UCSD-AML1 (cell line): Measurements from ENCODE around the gene RPL13A.

Source experiments
- DNase-seq: peaks from one replicate; lab custom pipeline; 2025; ENCODE audit not compliant: unreplicated experiment; lab: John Stamatoyannopoulos, UW

RPL13A gene

DNA sequence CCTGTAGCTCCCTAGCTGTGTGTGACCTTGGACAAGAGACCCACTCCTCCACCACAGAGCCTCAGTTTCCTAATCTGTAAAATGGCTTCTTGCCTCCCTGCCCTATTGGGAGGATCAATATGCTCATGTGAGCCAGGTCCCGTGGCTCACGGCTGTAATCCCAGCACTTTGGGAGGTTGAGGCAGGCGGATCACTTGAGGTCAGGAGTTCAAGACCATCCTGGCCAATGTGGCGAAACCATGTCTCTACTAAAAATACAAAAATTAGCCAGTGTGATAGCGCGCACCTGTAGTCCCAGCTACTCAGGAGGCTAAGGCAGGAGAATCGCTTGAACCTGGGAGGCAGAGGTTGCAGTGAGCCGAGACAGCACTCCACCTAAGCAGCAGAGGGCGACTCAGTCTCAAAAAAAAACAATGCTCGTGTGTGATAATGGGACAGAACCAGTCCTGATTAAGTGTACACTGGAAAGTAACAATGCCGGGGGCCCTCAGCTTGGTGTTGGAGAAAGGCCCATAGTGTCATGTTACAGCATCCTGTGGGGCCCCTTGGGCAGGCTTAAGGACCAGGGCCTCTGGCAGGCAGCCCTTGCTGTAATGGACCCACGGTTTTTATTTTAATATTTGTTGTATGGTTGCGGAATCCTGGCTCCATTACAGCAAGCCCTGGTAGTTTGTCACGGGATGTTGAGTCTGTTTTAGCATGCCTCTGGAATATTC lies 15.6 kb downstream of the RPL13A start:
- DNase-seq, result peak; percentile 28

DNA sequence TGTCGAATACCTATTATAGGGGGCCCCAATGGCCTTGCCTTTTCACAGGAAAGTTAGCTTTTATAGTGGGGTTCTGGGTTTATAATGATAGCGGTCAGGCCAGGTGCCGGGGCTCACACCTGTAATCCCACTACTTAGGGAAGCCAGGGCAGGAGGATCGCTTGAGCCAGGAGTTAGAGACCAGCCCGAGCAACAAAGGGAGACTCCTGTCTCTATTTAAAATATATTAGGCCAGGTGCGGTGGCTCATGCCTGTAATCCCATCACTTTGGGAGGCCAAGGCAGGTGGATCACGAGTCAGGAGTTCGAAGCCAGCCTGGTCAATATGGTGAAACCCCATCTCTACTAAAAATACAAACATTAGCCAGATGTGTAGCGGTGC lies 16.2 kb downstream of the RPL13A start:
- no peak for DNase-seq

DNA sequence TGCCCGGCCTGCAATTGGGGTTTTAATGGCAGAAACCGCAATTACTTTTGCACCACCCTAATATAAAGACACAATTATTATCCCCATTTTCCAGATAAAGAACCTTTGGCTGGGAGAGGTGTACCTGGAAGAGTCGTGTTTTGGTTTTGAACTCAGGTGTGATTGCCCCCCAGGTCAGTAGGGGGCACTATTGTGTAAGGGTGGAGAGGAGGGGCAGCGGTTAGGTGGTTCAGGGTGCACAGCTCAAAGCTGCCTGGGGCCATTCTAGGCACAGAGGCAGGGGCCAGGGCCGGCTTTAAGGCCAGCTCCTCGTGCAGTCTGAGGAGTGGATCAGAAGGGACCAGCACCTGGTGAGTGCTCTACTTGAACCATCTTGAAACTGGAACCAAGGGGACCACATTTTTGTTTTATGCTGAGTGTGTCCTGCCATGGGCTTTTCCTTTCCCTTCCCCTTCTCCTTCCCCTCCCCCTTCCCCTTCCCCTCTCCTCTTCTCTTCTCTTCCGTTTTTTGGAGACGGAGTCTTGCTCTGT lies 19.2 kb downstream of the RPL13A start:
- peak; percentile 71 for DNase-seq

DNA sequence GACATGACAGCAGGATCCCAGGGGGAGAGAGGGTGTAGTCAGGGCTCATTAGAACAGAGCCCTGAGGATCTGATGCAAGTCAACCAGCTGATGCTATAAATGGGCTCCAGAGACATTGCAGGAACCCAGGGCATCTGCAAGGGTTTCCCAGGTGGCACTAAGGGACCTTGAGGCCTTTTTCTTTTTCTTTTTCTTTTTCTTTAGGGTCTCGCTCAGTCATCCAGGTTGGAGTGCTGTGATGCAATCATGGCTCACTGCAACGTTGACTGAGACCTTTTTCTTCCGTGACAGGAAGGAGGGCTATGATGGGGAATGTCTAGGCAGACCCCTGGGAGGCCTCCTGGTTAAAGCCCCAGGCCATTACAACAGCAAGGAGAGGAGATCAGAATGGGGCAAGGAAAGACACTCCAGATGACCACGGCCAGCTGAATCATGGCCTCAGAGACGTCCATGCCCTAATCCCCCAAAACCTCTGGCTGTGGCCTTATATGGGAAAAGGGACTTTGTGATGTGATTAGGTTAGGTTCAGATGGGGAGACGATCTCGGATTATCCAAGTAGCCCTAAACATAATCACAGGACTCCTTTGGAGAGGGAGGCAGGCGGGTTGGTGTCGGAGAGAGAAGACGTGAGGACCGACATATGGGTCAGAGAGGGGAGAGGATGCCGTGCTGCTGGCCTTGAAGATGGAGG lies 20.5 kb downstream of the RPL13A start:
- no peak for DNase-seq

DNA sequence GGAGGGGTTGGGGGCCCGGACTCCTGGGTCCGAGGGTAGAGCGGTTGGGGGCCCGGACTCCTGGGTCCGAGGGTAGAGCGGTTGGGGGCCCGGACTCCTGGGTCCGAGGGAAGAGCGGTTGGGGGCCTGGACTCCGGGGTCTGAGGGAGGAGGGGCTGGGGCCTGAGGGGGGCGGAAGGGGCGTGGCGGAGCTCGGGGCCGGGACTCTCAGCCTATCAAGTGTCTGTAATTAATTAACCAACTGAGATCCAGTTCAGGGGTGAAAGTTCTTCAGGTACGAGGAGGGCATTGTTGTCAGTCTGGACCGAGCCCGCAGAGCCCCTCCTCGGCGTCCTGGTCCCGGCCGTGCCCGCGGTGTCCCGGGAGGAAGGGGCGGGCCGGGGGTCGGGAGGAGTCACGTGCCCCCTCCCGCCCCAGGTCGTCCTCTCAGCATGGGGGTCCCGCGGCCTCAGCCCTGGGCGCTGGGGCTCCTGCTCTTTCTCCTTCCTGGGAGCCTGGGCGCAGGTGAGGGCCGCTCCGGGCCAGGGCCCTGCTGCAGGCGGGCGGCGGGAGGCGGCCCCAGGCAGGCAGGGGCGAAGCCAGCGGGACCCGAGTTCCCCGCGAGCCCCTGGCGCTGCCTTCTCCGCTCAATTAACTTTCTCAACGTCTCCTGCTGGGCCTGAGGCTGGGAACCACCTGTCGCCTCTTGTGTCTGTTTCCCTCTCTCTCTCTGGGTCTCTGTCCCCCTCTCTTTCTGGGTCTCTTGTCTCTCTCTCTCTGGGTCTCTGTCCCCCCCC lies 25.8 kb downstream of the RPL13A start:
- peak; percentile 52 for DNase-seq

DNA sequence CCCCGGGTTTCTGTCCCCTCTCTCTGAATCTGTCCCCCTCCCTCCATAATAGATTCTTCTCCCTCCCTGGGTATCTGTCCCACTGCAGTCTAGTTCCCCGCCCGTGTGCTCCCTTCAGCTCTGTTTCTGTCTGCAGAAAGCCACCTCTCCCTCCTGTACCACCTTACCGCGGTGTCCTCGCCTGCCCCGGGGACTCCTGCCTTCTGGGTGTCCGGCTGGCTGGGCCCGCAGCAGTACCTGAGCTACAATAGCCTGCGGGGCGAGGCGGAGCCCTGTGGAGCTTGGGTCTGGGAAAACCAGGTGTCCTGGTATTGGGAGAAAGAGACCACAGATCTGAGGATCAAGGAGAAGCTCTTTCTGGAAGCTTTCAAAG lies 26.3 kb downstream of the RPL13A start:
- no peak for DNase-seq

DNA sequence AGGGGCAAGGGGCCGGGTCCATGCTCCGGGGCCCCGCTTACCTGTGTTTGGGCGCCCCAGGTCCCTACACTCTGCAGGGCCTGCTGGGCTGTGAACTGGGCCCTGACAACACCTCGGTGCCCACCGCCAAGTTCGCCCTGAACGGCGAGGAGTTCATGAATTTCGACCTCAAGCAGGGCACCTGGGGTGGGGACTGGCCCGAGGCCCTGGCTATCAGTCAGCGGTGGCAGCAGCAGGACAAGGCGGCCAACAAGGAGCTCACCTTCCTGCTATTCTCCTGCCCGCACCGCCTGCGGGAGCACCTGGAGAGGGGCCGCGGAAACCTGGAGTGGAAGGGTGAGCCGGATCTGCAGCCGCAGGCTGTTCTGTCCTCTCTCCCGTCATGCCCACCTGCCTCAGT lies 26.7 kb downstream of the RPL13A start:
- DNase-seq, result no peak

DNA sequence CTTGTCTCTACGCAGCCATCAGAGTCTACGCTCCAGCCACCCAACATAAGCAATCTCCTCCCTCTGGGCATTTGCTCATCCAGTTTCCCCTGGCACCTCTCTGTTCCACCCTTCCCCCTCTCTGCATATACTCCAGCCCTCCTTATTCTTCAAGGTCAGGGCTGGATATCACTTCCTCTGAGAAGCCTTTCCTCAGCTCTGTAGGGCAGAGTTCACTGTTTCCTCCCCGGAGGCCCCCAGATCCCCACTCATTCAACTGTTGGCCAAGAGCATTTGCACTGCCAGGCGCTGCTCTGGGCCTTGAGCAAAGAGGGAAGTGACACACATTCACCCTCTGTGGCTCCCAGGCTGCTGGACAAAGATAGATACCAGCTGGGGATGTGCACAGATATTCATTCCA lies 28.4 kb downstream of the RPL13A start:
- DNase-seq, result peak; percentile 67

DNA sequence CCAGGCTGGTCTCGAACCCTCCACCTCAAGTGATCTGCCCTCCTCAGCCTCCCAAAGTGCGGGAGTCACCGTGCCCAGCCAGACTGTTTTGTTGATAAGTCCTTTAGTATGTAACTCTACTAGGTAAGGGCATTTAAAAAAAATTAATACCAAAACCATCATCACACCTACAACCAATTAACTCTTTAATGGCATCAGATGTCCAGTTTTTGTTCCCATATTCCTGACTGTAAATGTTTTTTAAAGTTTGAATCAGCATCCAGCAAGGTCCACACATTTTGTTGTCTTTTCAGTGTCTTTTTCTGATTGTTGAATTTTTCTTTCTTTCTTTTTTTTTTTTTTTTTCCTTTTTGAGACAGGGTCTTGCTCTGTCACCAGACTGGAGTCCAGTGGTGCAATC lies 30.6 kb downstream of the RPL13A start:
- DNase-seq, result no peak

DNA sequence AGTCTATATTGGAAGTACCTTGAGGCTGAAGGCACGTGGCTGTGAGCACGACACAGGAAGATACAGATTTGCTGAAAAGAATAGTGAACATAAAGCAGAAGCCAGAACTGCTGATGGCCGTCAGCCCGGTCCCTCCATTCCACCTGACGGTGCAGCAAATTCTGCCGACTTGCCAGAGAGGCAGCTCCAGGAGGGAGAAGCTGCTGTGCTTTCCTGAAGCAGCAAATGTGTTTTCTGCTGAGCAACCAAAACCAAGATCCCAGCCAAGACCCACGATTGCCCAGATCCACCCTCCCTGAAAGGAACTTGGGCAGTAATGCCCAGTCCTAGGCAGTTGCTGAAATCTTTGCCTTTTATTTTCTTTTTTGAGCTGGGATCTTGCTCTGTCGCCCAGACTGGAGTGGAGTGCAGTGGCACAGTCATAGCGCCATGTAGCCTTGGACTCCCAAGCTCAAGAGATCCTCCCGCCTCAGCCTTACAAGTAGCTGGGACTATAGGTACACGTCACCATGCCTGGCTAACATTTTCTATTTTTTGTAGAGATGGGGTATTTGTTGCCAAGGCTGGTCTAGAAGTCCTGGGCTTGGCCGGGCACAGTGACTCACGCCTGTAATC lies 33.4 kb downstream of the RPL13A start:
- no peak for DNase-seq

DNA sequence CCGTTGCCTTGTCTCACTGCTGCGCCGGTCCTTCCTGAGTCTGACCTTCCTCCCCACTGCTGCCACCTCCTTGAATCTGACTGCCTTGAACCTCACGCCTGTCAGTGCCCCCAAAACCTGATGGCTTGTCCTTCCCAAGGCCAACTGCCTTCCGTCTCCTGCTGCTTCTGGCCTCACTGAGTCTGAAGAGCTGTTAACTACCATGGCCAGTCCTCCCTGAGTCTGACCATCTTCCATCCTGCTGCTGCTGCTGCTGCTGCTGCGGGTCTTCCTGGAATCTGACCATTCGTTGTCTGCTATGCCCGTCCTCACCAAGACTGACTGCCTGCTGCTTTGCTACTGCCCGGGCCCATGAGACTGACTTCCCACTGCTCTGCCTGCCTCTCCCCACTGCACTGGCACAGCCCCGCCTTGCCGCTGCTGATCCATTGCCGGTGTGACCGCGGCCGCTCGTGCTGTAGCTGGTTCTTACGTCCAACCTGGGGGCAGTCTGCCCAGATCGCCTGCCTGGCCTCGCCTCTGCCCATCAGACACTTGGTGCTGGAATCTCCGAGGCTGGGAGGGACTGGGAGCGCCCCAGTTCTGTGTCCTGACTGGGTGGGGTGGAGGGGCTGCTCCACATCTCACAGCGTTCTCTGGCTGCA lies 37.5 kb downstream of the RPL13A start:
- DNase-seq, result no peak

DNA sequence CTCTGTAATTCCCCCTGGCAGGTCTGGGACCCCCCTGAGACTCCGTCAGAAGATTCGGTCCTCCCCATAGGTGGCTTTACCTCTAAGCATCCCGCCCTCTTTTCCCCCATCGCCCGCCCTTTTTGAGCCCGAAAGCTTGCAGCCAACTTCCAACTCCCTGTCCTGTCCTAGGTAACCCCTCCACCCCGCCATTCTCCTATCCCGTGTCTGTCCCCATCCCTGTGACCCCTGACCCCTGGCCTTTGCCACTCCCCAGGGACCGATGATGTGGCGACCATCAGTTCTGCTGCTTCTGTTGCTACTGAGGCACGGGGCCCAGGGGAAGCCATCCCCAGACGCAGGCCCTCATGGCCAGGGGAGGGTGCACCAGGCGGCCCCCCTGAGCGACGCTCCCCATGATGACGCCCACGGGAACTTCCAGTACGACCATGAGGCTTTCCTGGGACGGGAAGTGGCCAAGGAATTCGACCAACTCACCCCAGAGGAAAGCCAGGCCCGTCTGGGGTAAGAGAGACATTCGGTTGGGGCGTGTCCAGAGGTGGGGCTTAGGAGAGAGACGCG lies 40.9 kb downstream of the RPL13A start:
- DNase-seq, result no peak

DNA sequence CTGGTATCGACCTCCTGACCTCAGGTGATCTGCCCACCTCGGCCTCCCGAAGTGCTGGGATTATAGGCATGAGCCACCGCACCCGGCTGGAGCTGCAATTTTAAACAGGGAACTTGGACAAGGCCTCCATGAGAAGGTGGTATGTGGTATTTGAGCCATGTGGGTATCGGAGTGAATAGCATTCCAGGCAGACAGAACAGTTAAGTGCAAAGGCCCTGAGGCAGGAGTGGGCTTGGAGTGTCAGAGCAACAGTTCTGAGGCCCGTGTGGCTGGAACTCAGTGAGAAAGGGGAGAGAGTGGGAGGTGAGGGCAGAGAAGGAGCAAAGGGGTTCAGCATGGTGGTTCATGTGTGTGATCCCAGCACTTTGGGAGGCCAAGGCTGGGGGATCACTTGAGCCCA lies 43.3 kb downstream of the RPL13A start:
- DNase-seq, result no peak

DNA sequence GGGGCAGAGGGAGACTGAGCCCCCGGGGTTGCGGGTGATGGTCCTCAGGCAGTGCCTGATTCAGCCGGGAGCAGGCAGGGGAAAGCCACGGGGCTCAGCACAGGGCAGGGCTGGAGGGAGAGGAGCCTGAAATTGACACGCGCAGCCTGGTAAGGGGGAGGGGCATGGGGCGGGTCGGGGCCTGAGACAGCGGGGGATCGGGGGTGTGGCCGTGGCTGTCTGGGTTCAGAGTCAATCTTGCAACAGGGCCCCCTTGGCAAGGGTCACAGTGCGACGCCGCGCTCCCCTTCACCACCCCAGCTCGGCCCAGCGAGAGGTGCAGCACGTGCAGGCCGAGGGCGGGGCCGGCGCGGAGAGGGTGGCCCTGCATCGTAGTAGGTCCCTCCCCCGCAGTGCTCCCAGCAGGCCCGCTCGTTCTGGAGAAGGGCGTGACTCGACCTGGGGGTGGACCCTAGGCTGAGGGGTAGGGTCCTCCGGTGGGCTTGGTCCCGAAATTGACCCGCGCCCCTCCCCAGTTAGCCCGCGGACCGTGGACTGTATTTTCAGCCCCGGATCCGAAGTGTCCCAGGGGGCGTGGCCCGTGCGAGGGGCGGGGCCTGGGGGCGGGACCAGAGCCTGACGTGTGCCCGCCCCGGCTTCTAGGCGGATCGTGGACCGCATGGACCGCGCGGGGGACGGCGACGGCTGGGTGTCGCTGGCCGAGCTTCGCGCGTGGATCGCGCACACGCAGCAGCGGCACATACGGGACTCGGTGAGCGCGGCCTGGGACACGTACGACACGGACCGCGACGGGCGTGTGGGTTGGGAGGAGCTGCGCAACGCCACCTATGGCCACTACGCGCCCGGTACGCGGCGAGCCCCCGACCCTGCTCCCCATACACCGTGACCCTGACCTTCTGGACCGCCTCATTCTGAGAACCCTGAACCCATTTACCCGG lies 46.4 kb downstream of the RPL13A start:
- no peak for DNase-seq

DNA sequence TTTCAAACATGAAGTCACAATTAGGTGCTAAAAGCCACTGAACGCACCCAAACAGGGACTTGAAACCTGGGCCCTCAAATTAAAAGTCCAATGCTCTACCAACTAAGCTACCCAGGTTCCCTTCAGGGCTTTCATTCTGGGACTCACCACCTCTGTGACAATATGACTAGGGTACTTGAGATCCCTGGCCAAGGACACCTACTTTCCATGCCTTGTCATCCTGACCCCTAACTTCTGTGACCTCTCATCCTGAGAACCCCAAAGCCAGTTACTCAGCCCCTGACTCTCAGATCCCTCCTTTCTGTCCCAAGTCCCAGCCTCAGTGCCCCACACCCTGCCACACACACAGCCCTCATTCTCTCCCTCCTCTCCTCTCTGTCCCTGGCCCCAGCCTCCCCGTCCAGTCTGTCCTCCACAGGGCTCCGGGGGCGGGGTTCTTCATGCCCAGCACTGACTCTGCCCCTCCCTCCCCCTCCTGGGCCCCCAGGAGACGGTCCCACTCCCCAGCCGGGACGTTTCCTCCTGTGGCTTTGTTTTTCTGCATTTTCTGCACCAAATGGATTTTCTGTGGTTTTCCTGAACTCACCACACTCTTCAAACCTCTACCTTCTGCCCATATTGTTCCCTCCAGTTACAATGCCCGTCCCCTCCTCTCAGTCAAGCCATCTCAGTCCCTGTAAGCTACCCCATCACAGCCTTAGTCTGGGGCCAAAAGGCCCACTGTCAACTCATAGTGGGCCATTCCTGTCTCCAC lies 47.4 kb downstream of the RPL13A start:
- peak; percentile 67 for DNase-seq

DNA sequence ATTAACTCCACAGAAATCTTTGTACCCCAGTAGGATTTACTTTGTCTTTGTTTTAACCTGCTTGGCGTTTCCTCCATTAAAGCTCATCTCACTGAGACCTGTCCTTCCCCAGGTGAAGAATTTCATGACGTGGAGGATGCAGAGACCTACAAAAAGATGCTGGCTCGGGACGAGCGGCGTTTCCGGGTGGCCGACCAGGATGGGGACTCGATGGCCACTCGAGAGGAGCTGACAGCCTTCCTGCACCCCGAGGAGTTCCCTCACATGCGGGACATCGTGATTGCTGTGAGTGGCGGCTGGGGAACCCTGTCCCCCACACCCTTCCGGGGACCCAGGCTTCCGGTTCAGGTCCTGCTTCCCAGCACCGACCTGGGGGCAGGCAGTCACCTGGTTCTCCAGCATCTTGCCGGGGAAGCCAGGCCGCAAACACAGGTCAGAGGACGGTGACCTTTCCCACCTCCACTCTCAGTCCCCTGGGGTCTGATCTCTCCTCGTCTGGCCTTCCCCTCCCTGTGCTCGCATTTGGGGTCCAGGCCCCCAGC lies 49.6 kb downstream of the RPL13A start:
- DNase-seq, result no peak

DNA sequence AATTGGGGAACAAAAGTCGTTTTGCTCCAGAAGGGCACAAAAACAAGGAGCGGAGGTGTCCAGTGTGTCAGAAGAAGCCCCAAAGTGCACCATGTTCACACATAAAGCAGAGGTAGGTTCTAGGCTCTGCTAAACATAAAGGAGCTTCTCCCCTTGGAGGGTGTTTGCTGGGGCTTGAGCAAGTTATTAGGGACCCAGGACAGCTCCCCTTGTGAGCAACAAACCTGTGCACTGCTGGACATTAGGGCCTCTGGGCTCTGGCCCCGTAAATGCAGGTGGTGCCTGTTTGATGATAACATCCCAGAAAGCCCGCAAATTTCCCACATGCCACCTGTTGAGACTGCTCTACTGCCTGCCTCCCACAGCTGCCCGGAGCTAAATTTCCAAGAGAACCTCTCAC lies 51.2 kb downstream of the RPL13A start:
- DNase-seq, result no peak

DNA sequence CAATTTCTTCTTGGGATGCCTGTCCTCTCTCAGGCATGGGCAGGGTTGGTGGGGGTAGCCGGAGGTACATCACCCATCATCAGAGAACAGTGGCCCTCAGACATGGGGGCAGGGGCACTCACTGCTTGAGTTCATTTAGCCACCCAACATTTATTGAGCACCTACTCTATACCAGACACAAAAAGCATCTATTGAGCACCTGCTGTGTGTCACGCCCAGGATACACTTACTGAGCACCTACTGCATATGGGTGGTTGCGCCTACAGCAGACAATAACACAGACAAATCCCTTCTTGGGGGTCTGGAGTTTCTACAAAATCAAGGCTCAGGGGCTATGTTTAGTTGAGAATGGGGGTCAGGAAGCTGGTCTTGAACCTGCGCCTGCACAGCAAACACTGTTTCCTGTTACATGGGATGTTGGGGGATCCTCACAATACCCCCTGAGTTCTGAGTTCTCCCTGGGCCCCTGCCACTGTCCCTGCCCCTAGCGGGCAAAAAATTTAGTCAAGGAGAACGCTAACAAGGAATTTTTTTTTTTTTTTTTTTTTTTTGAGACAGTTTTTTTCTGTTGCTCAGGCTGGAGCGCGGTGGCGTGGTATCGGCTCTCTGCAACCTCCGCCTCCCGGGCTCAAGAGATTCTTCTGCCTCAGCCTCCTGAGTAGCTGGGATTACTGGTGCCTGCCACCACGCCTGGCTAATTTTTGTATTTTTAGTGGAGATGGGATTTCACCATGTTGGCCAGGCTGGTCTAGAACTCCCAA lies 52.0 kb downstream of the RPL13A start:
- DNase-seq, result no peak
